H9 (cell line): Measurements from ENCODE around the gene GATA2. TPM values are rescaled to one million over a fixed set of nuclear protein-coding genes. Genes with fewer than 3 reads are reported as not detected.
A peak's percentile ranks its signal among the peaks of the same experiment; 100 is the strongest.

Source experiments
- DNase-seq: peaks from one replicate; pipeline ENCODE4 v3.0.0-alpha.2; 2017
- H2AFZ ChIP-seq: one replicate; pipeline ENCODE4 v1.6.1; 2013; ENCODE audit warnings: mild to moderate bottlenecking, low read length, control low read depth, moderate library complexity
- H2AK5ac ChIP-seq: 2 replicates; pipeline ENCODE4 v1.6.1; 2013; ENCODE audit warnings: low read length, control low read depth, mixed read lengths; ENCODE audit not compliant: insufficient read length
- H2BK120ac ChIP-seq: one replicate; pipeline ENCODE4 v1.6.1; 2013; ENCODE audit warnings: low read depth, mild to moderate bottlenecking, low read length, control low read depth, inconsistent platforms; ENCODE audit not compliant: poor library complexity, severe bottlenecking
- H2BK12ac ChIP-seq: 2 replicates; pipeline ENCODE4 v1.6.1; 2013; ENCODE audit warnings: low read length, control low read depth, mixed read lengths, low read depth; ENCODE audit not compliant: insufficient read length
- H2BK15ac ChIP-seq: 2 replicates; pipeline ENCODE4 v1.6.1; 2013; ENCODE audit warnings: low read depth, low read length, control low read depth
- H2BK20ac ChIP-seq: one replicate; pipeline ENCODE4 v1.6.1; 2013; ENCODE audit warnings: low read depth, mild to moderate bottlenecking, low read length, control low read depth, inconsistent platforms; ENCODE audit not compliant: poor library complexity, severe bottlenecking
- H2BK5ac ChIP-seq: 2 replicates; pipeline ENCODE4 v1.6.1; 2013; ENCODE audit warnings: low read length, control low read depth, mixed read lengths; ENCODE audit not compliant: insufficient read length
- H3K14ac ChIP-seq: 2 replicates; pipeline ENCODE4 v1.6.1; 2013; ENCODE audit warnings: low read length, control low read depth; ENCODE audit not compliant: insufficient read depth
- H3K18ac ChIP-seq: 2 replicates; pipeline ENCODE4 v1.6.1; 2013; ENCODE audit warnings: low read depth, mild to moderate bottlenecking, mixed read lengths, low read length, control low read depth; ENCODE audit not compliant: insufficient read length
- H3K23ac ChIP-seq: 2 replicates; pipeline ENCODE4 v1.6.1; 2013; ENCODE audit warnings: low read length, control low read depth, mixed read lengths, low read depth; ENCODE audit not compliant: insufficient read length
- H3K23me2 ChIP-seq: 2 replicates; pipeline ENCODE4 v1.6.1; 2013; ENCODE audit warnings: low read depth, mild to moderate bottlenecking, mixed read lengths, low read length, control low read depth; ENCODE audit not compliant: insufficient read length, poor library complexity, severe bottlenecking
- H3K27ac ChIP-seq: 2 replicates; pipeline ENCODE4 v1.5.1; 2013; ENCODE audit warnings: low read length, control low read depth, mixed read lengths, low read depth; ENCODE audit not compliant: insufficient read length
- H3K27me3 ChIP-seq: 2 replicates; pipeline ENCODE4 v1.6.1; 2013; ENCODE audit warnings: low read length, control low read depth, inconsistent platforms; ENCODE audit not compliant: insufficient read depth
- H3K4ac ChIP-seq: 2 replicates; pipeline ENCODE4 v1.6.1; 2013; ENCODE audit warnings: low read depth, mild to moderate bottlenecking, control low read depth, inconsistent platforms, low read length, moderate library complexity
- H3K4me1 ChIP-seq: 2 replicates; pipeline ENCODE4 v1.6.1; 2013; ENCODE audit warnings: low read length, control low read depth, inconsistent platforms; ENCODE audit not compliant: insufficient read depth
- H3K4me2 ChIP-seq: 2 replicates; pipeline ENCODE4 v1.6.1; 2013; ENCODE audit warnings: low read length, control low read depth, mixed read lengths; ENCODE audit not compliant: insufficient read length, insufficient read depth
- H3K56ac ChIP-seq: 2 replicates; pipeline ENCODE4 v1.6.1; 2013; ENCODE audit warnings: low read depth, mild to moderate bottlenecking, mixed read lengths, low read length, control low read depth; ENCODE audit not compliant: insufficient read length
- H3K79me1 ChIP-seq: 2 replicates; pipeline ENCODE4 v1.6.1; 2013; ENCODE audit warnings: low read depth, mild to moderate bottlenecking, moderate library complexity, low read length, control low read depth, inconsistent platforms; ENCODE audit not compliant: insufficient read depth, poor library complexity, severe bottlenecking
- H3K79me2 ChIP-seq: 2 replicates; pipeline ENCODE4 v1.6.1; 2013; ENCODE audit warnings: low read length, control low read depth, inconsistent platforms; ENCODE audit not compliant: insufficient read depth
- H3K9ac ChIP-seq: 2 replicates; pipeline ENCODE4 v1.6.1; 2013; ENCODE audit warnings: low read length, control low read depth, mixed read lengths; ENCODE audit not compliant: insufficient read length; ENCODE audit errors: extremely low read depth
- H3K9me3 ChIP-seq: one replicate; pipeline ENCODE4 v1.6.1; 2013; ENCODE audit warnings: low read depth, low read length, inconsistent platforms; ENCODE audit not compliant: control insufficient read depth
- H3T11ph ChIP-seq: one replicate; pipeline ENCODE4 v1.6.1; 2013; ENCODE audit warnings: mild to moderate bottlenecking, low read length, control low read depth, inconsistent platforms
- H4K20me1 ChIP-seq: one replicate; pipeline ENCODE4 v1.6.1; 2013; ENCODE audit not compliant: control insufficient read depth, insufficient read length, insufficient read depth
- H4K5ac ChIP-seq: 2 replicates; pipeline ENCODE4 v1.6.1; 2013; ENCODE audit warnings: low read depth, mild to moderate bottlenecking, mixed read lengths, low read length, control low read depth; ENCODE audit not compliant: insufficient read length
- H4K8ac ChIP-seq: replicated peaks from 2 replicates; pipeline ENCODE4 v1.6.1; 2013; ENCODE audit warnings: low read length, control low read depth, mixed read lengths, low read depth; ENCODE audit not compliant: insufficient read length
- H4K91ac ChIP-seq: 2 replicates; pipeline ENCODE4 v1.6.1; 2013; ENCODE audit warnings: low read depth, mild to moderate bottlenecking, moderate library complexity, mixed read lengths, low read length, control low read depth; ENCODE audit not compliant: insufficient read length
- H3K27ac Mint-ChIP-seq, 3 experiments: 2 replicates in 2 of 3; 3 replicates in 1 of 3; pipeline ENCODE4 v1.8.0; 2020 to 2021; ENCODE audit warnings: mixed read lengths in 3 of 3, mild to moderate bottlenecking in 1 of 3, moderate library complexity in 1 of 3
- H3K27me3 Mint-ChIP-seq: 2 replicates; pipeline ENCODE4 v1.8.0; 2021; ENCODE audit warnings: low read depth, mild to moderate bottlenecking, moderate library complexity, mixed read lengths
- H3K36me3 Mint-ChIP-seq, 3 experiments: 2 replicates in 2 of 3; 3 replicates in 1 of 3; pipeline ENCODE4 v1.8.0; 2020 to 2021; ENCODE audit warnings: low read depth in 3 of 3, mixed read lengths in 3 of 3; ENCODE audit not compliant: insufficient read depth in 1 of 3
- H3K4me1 Mint-ChIP-seq, 2 experiments: 2 replicates each; pipeline ENCODE4 v1.8.0; 2020; ENCODE audit warnings: mixed read lengths in 2 of 2
- H3K4me3 Mint-ChIP-seq, 2 experiments: 2 replicates in 1 of 2; 3 replicates in 1 of 2; pipeline ENCODE4 v1.8.0; 2020 to 2021; ENCODE audit warnings: mild to moderate bottlenecking in 2 of 2, mixed read lengths in 2 of 2, moderate library complexity in 1 of 2
- H3K9me3 Mint-ChIP-seq, 2 experiments: 2 replicates in 1 of 2; 3 replicates in 1 of 2; pipeline ENCODE4 v1.8.0; 2020; ENCODE audit warnings: mild to moderate bottlenecking in 2 of 2, mixed read lengths in 2 of 2, moderate library complexity in 1 of 2
- CTCF ChIP-seq: fragments of 200-600 bp; sonication (generic); conservative IDR thresholded peaks from 3 replicates; pipeline ENCODE4 v1.8.0; 2021; ENCODE audit warnings: antibody characterized with exemption, mild to moderate bottlenecking
- WGBS: extraction: QIAGEN DNeasy Blood & Tissue Kit; methylation state at CpG from one replicate; pipeline ENCODE4 v1.1.7; 2013; ENCODE audit warnings: missing lambda C conversion rate, low lambda C conversion rate, mixed read lengths; ENCODE audit not compliant: insufficient read length; ENCODE audit errors: extremely low coverage; 5-methylcytosine and 5-hydroxymethylcytosine counted together
- total RNA-seq: library from RNA; stranded (reverse); gene quantifications from 2 replicates; pipeline ENCODE4 v1.2.1, GENCODE V29; 2021

Gene GATA2
- total RNA-seq, 1 experiment from 2014 or later = 1.9 TPM

GRCh38 chr3:128432971-128433836 lies 59.8 kb downstream of the GATA2 start:
- peak overlapping the region; percentile 29 for H4K91ac ChIP-seq
- no peaks in the 10 kb centered on the region for H3K9me3 ChIP-seq
- Mint-ChIP-seq H3K27ac (no peak overlapping the region), H3K4me3 (peak overlapping the region; percentile 41 to 72), H3K9me3 (no peaks in the 10 kb centered on the region; a peak in 1 of 5 replicates), H3K4me1 (peaks cover 46 to 60% of the 10 kb centered on the region in 2 experiments), H3K27me3 (peaks cover 79% of the 10 kb centered on the region), H3K36me3 (no peaks in the 10 kb centered on the region; a peak in 2 of 7 replicates)
- H3K27me3 ChIP-seq = peaks cover 15% of the 10 kb centered on the region; the same call in 1 of the 2 replicates
- no peak overlapping the region for H2BK120ac ChIP-seq
- DNase-seq = peak; percentile 74
- no peak overlapping the region for H4K5ac ChIP-seq
- WGBS = no CpG with 5 or more reads among the region's 53 CpGs
- H3T11ph ChIP-seq = no peak overlapping the region
- no peak overlapping the region for H3K9ac ChIP-seq
- H3K14ac ChIP-seq = peak overlapping the region; percentile 43; the same call in 1 of the 2 replicates
- no peak overlapping the region for H3K56ac ChIP-seq
- no peak overlapping the region for H2BK12ac ChIP-seq
- no peak overlapping the region for H3K27ac ChIP-seq
- peaks cover 2% of the 10 kb centered on the region; the same call in 1 of the 2 replicates for H3K4me1 ChIP-seq
- peak overlapping the region; percentile 76 for H3K4me2 ChIP-seq
- H3K4ac ChIP-seq = no peak overlapping the region
- no peak overlapping the region for H2BK5ac ChIP-seq
- H2AK5ac ChIP-seq = no peak overlapping the region
- no peak overlapping the region for H3K18ac ChIP-seq
- peaks cover 7% of the 10 kb centered on the region for H3K23me2 ChIP-seq
- no peaks in the 10 kb centered on the region for H3K79me1 ChIP-seq
- no peak overlapping the region for H4K8ac ChIP-seq
- H3K79me2 ChIP-seq = no peaks in the 10 kb centered on the region
- no peak for TF ChIP-seq CTCF
- H4K20me1 ChIP-seq = no peaks in the 10 kb centered on the region
- H2BK20ac ChIP-seq = no peak overlapping the region
- no peak overlapping the region for H2BK15ac ChIP-seq
- no peak overlapping the region for H2AFZ ChIP-seq
- H3K23ac ChIP-seq = no peak overlapping the region
